NCI-H187 treated with DMSO at 0.1 percent for 48 hours (cell line): ENCODE measurements around the gene SPINDOC.
"Not testable (repeated sequence)": the region's sequence is repeated elsewhere in the genome, so short reads cannot be mapped to it uniquely, and the experiment has no call there.

Source experiments
- DNase-seq: peaks from one replicate; lab custom pipeline; 2025; lab: John Stamatoyannopoulos, UW

The SPINDOC gene

GRCh38 chr11:63858628-63859550 is 45.6 kb downstream of the SPINDOC start:
- DNase-seq: no peak

GRCh38 chr11:63862923-63863322 is 49.7 kb downstream of the SPINDOC start:
- no peak for DNase-seq

GRCh38 chr11:63863620-63864019 is 50.4 kb downstream of the SPINDOC start:
- not testable (repeated sequence) for DNase-seq

- no peak for DNase-seq
Measured at GRCh38 chr11:63866211-63866610, 53.0 kb downstream of the SPINDOC start.

- DNase-seq: no peak
Measured at GRCh38 chr11:63867511-63867910, 54.3 kb downstream of the SPINDOC start.

- DNase-seq: no peak
Measured at GRCh38 chr11:63868399-63869064, 55.3 kb downstream of the SPINDOC start.

- DNase-seq: no peak
Measured at GRCh38 chr11:63869171-63869591, 55.9 kb downstream of the SPINDOC start.

- no peak for DNase-seq
Measured at GRCh38 chr11:63869683-63870082, 56.4 kb downstream of the SPINDOC start.

- no peak for DNase-seq
Measured at GRCh38 chr11:63870351-63871140, 57.3 kb downstream of the SPINDOC start.

- DNase-seq: no peak
Measured at GRCh38 chr11:63871962-63872799, 58.9 kb downstream of the SPINDOC start.

GRCh38 chr11:63872800-63873197 is 59.5 kb downstream of the SPINDOC start:
- no peak for DNase-seq

- no peak for DNase-seq
Measured at GRCh38 chr11:63873311-63873710, 60.1 kb downstream of the SPINDOC start.

- DNase-seq: no peak
Measured at GRCh38 chr11:63874511-63874910, 61.3 kb downstream of the SPINDOC start.

- DNase-seq: no peak
Measured at GRCh38 chr11:63875506-63876065, 62.3 kb downstream of the SPINDOC start.

- no peak for DNase-seq
Measured at GRCh38 chr11:63876616-63877015, 63.4 kb downstream of the SPINDOC start.
